CD4-positive, CD25-positive, alpha-beta regulatory T cell (primary cell): ENCODE data around the gene TTC28. TPM values are rescaled to one million over a fixed set of nuclear protein-coding genes. Genes with fewer than 3 reads are reported as not detected.
"Not testable (repeated sequence)": the region's sequence is repeated elsewhere in the genome, so short reads cannot be mapped to it uniquely, and the experiment has no call there.

Source experiments
- ATAC-seq, 2 donors: fragments of 150-1000 bp; cut with Tn5 transposase; one replicate each; pipeline ENCODE4 v1.10.0; 2021; ENCODE audit warnings: low read depth in 2 of 2, moderate number of reproducible peaks in 2 of 2, moderate library complexity in 1 of 2
- DNase-seq, 3 donors: peaks; one replicate each; pipeline versions ENCODE4 v3.0.0 to v3.0.0-alpha.2; 2012 to 2022; ENCODE audit warnings: mixed read lengths in 1 of 3
- H3K27ac ChIP-seq: one replicate; pipeline ENCODE4 v1.7.0; 2013; ENCODE audit warnings: mild to moderate bottlenecking, low read length; ENCODE audit not compliant: insufficient read depth, poor library complexity, severe bottlenecking
- H3K27me3 ChIP-seq: one replicate; pipeline ENCODE4 v1.7.0; 2013; ENCODE audit warnings: low read length; ENCODE audit not compliant: control insufficient read depth, insufficient read depth
- H3K36me3 ChIP-seq: one replicate; pipeline ENCODE4 v1.7.0; 2013; ENCODE audit warnings: mild to moderate bottlenecking, low read length, moderate library complexity; ENCODE audit not compliant: control insufficient read depth, insufficient read depth
- H3K4me1 ChIP-seq: 2 replicates; pipeline ENCODE4 v1.7.0; 2013; ENCODE audit warnings: mild to moderate bottlenecking, low read length; ENCODE audit not compliant: insufficient read depth, control insufficient read depth, poor library complexity, severe bottlenecking
- H3K4me3 ChIP-seq: one replicate; pipeline ENCODE4 v1.7.0; 2013; ENCODE audit warnings: low read depth, mild to moderate bottlenecking, low read length, moderate library complexity
- H3K9me3 ChIP-seq, 2 experiments: 1 replicate in 1 of 2; 2 replicates in 1 of 2; pipeline ENCODE4 v1.7.0; 2013; ENCODE audit warnings: low read length in 2 of 2, mild to moderate bottlenecking in 1 of 2, moderate library complexity in 1 of 2; ENCODE audit not compliant: control insufficient read depth in 2 of 2
- H3K27ac Mint-ChIP-seq, 3 donors: one replicate each; pipeline ENCODE4 v1.8.0; 2020 to 2022; ENCODE audit warnings: mild to moderate bottlenecking in 3 of 3, mixed read lengths in 3 of 3, moderate library complexity in 2 of 3
- H3K27me3 Mint-ChIP-seq: one replicate; pipeline ENCODE4 v1.8.0; 2022; ENCODE audit warnings: mild to moderate bottlenecking, mixed read lengths
- H3K36me3 Mint-ChIP-seq: one replicate; pipeline ENCODE4 v1.8.0; 2020; ENCODE audit warnings: mixed read lengths
- H3K4me1 Mint-ChIP-seq, 4 donors: one replicate each; pipeline ENCODE4 v1.8.0; 2020 to 2022; ENCODE audit warnings: mixed read lengths in 4 of 4, mild to moderate bottlenecking in 1 of 4
- H3K4me3 Mint-ChIP-seq, 4 donors: one replicate each; pipeline ENCODE4 v1.8.0; 2020 to 2022; ENCODE audit warnings: mild to moderate bottlenecking in 4 of 4, mixed read lengths in 4 of 4, moderate library complexity in 3 of 4
- H3K9me3 Mint-ChIP-seq, 7 donors: one replicate each; pipeline ENCODE4 v1.8.0; 2020 to 2022; ENCODE audit warnings: mixed read lengths in 7 of 7, mild to moderate bottlenecking in 3 of 7, moderate library complexity in 2 of 7
- polyA plus RNA-seq, 4 donors: library from polyadenylated mRNA; unstranded; fragments of 300-500 nt; fragmentation: Illumina TruSeq; gene quantifications; one replicate each; pipeline ENCODE4 v1.2.3, GENCODE V29; 2021
- total RNA-seq: library from RNA; stranded (reverse); gene quantifications from one replicate; pipeline ENCODE4 v1.2.3, GENCODE V29; 2022

TTC28 gene
- total and polyA plus RNA-seq, 5 donors from 2014 or later = 0.02 to 2.7 (median 0.28) TPM; not detected in 1

DNA sequence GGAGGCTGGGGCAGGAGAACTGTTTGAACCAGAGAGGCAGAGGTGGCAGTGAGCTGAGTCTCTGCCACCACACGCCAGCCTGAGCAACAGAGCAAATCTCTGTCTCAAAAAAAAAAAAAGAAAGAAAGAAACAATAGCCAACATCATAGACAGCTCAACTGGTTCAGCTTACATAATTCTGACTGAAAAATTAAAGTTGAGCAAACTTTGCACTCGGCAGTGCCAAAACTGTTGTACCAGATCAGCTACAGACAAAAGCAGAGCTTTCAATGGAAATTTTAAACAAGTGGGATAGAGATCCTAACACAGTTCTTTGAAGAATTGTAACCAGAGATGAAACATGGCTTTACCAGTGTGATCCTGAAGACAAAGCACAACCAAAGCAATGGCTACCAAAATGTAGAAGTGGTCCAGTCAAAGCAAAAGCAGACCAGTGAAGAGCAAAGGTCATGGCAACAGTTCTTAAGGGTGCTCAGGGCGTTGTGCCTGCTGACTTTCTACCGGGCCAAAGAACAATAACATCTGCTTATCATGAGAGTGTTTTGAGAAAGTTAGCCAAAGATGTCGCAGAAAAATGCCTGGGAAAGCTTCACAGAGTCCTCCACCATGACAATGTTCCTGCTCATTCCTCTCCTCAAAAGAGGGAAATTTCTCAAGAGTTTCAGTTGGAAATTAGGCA lies 59.3 kb downstream of the TTC28 start:
- ATAC-seq (no peak), DNase-seq (no peak)
- Mint-ChIP-seq H3K36me3 (no peaks in the 10 kb centered on the region), H3K9me3 (peaks cover 0 to 4% (median 0%) of the 10 kb centered on the region in 7 donors), H3K4me1 (no peaks in the 10 kb centered on the region), H3K27ac (no peak overlapping the region), H3K27me3 (peaks cover 52% of the 10 kb centered on the region), H3K4me3 (no peak overlapping the region)
- Histone ChIP-seq H3K36me3 (no peaks in the 10 kb centered on the region), H3K27me3 (peaks cover 24% of the 10 kb centered on the region), H3K4me3 (no peak overlapping the region), H3K4me1 (no peaks in the 10 kb centered on the region), H3K27ac (no peak overlapping the region), H3K9me3 (no peaks in the 10 kb centered on the region)

DNA sequence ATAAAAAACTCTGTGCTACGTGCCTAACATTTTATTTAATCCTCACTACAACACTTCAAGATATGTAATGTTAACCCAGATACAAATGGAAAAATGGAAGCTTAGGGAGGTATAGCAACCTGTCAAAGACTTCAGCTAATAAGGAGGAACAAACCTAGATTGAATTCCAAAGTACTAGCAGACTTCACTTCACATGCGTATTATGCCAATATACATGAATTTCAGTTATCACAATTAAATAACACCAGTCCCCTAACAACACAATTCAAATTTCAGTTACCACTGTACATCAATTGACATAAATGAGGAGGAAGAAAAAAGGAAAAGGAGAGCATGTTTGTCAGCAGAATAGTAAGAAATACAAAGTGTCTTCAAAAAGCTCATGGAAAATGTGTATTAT lies 60.4 kb downstream of the TTC28 start:
- peaks cover 0 to 7% (median 0%) of the 10 kb centered on the region in 7 donors for H3K9me3 Mint-ChIP-seq
- Histone ChIP-seq H3K4me1 (no peaks in the 10 kb centered on the region), H3K27me3 (peaks cover 18% of the 10 kb centered on the region), H3K9me3 (no peaks in the 10 kb centered on the region), H3K36me3 (no peaks in the 10 kb centered on the region), H3K27ac (no peak overlapping the region), H3K4me3 (no peak overlapping the region)
- H3K27me3 Mint-ChIP-seq = peaks cover 47% of the 10 kb centered on the region
- H3K4me3 Mint-ChIP-seq = peak overlapping the region in 1 of 4 donors; percentile 4
- H3K4me1 Mint-ChIP-seq = no peaks in the 10 kb centered on the region
- H3K27ac Mint-ChIP-seq = no peak overlapping the region
- H3K36me3 Mint-ChIP-seq = no peaks in the 10 kb centered on the region
- no peak for ATAC-seq
- DNase-seq = no peak

DNA sequence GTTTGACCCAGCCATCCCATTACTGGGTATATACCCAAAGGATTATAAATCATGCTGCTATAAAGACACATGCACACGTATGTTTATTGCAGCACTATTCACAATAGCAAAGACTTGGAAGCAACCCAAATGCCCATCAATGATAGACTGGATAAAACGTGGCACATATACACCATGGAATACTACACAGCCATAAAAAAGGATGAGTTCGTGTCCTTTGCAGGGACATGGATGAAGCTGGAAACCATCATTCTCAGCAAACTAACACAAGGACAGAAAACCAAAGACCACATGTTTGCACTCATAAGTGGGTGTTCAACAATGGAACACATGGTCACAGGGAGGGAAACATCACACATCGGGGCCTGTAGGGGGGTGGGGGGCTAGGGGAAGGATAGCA lies 64.2 kb downstream of the TTC28 start:
- not testable (repeated sequence) for H3K9me3 ChIP-seq, H3K4me3 ChIP-seq, H3K9me3 Mint-ChIP-seq, H3K36me3 ChIP-seq, H3K27me3 ChIP-seq, ATAC-seq, H3K4me1 Mint-ChIP-seq, H3K36me3 Mint-ChIP-seq, DNase-seq, H3K27ac Mint-ChIP-seq, H3K27ac ChIP-seq, H3K4me1 ChIP-seq, H3K4me3 Mint-ChIP-seq
- peaks cover 51% of the 10 kb centered on the region for H3K27me3 Mint-ChIP-seq

DNA sequence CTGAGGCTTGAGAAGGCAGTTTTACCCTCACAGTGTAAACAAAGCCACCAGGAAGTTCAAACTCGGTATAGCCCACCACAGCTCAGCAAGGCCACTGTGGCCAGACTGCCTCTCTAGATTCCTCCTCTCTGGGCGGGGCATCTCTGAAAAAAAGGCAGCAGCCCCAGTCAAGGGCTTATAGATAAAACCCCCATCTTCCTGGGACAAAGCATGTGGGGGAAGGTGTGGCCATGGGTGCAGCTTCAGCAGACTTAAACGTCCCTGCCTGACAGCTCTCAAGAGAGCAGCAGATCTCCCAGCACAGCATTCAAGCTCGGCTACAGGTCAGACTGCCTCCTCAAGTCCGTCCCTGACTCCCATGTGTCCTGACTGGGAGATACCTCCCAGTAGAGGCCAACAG lies 69.7 kb downstream of the TTC28 start:
- Histone ChIP-seq H3K4me3 (no peak overlapping the region), H3K36me3 (no peaks in the 10 kb centered on the region), H3K27me3 (peaks cover 6% of the 10 kb centered on the region), H3K9me3 (no peaks in the 10 kb centered on the region), H3K27ac (no peak overlapping the region), H3K4me1 (no peaks in the 10 kb centered on the region)
- H3K9me3 Mint-ChIP-seq = peaks cover 0 to 3% (median 0%) of the 10 kb centered on the region in 7 donors
- H3K4me3 Mint-ChIP-seq = no peak overlapping the region
- no peaks in the 10 kb centered on the region for H3K4me1 Mint-ChIP-seq
- H3K36me3 Mint-ChIP-seq = no peaks in the 10 kb centered on the region
- ATAC-seq = no peak
- H3K27me3 Mint-ChIP-seq = peaks cover 70% of the 10 kb centered on the region
- DNase-seq = no peak
- no peak overlapping the region for H3K27ac Mint-ChIP-seq

DNA sequence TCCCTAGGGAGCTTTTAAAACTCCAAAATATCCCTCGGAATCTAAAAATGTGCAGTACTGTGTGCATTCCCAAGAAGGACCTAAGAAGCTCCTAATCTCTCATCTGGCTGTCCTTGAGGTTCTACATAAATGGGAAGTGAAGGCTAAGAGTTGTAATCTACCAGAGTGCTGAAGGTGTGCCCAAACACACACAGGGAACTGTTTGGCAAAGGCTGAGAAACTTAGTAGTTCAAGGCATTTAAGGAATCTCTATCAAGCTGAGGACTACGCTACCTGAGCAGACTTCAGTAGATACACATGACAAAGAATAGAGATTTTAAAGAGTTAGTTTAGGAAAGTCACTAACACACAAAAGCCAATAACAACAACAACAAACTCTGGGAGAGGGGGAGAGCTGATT lies 71.1 kb downstream of the TTC28 start:
- Mint-ChIP-seq H3K9me3 (no peaks in the 10 kb centered on the region), H3K36me3 (no peaks in the 10 kb centered on the region), H3K4me1 (no peaks in the 10 kb centered on the region), H3K4me3 (no peak overlapping the region), H3K27ac (no peak overlapping the region), H3K27me3 (peaks cover 64% of the 10 kb centered on the region)
- Histone ChIP-seq H3K27me3 (peaks cover 6% of the 10 kb centered on the region), H3K4me3 (no peak overlapping the region), H3K36me3 (no peaks in the 10 kb centered on the region), H3K27ac (no peak overlapping the region), H3K9me3 (no peaks in the 10 kb centered on the region), H3K4me1 (no peaks in the 10 kb centered on the region)
- ATAC-seq = no peak
- DNase-seq = no peak

DNA sequence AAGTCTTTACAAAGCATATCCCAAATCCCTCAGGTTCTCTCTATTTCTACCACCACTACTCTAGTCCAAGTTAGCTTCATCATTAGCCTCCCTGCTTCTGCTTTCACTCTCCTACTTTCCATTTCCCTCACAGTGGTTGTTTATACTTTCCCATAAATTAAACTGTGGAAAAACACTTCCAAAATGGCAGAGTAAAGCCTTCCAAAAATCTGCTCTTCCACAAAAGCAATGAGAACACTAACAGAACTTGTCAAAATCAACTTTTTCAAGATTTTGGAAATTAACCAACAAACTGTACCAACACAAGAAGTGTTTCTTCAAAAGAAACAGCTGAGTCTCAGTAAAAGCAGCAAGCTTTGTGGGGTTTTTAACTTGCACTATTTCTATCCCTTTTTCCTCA lies 71.8 kb downstream of the TTC28 start:
- Mint-ChIP-seq H3K27me3 (peaks cover 64% of the 10 kb centered on the region), H3K4me1 (no peaks in the 10 kb centered on the region), H3K27ac (no peak overlapping the region), H3K36me3 (no peaks in the 10 kb centered on the region), H3K9me3 (no peaks in the 10 kb centered on the region), H3K4me3 (no peak overlapping the region)
- Histone ChIP-seq H3K9me3 (no peaks in the 10 kb centered on the region), H3K4me3 (no peak overlapping the region), H3K36me3 (no peaks in the 10 kb centered on the region), H3K27me3 (peaks cover 6% of the 10 kb centered on the region), H3K27ac (no peak overlapping the region), H3K4me1 (no peaks in the 10 kb centered on the region)
- DNase-seq (no peak), ATAC-seq (no peak)

DNA sequence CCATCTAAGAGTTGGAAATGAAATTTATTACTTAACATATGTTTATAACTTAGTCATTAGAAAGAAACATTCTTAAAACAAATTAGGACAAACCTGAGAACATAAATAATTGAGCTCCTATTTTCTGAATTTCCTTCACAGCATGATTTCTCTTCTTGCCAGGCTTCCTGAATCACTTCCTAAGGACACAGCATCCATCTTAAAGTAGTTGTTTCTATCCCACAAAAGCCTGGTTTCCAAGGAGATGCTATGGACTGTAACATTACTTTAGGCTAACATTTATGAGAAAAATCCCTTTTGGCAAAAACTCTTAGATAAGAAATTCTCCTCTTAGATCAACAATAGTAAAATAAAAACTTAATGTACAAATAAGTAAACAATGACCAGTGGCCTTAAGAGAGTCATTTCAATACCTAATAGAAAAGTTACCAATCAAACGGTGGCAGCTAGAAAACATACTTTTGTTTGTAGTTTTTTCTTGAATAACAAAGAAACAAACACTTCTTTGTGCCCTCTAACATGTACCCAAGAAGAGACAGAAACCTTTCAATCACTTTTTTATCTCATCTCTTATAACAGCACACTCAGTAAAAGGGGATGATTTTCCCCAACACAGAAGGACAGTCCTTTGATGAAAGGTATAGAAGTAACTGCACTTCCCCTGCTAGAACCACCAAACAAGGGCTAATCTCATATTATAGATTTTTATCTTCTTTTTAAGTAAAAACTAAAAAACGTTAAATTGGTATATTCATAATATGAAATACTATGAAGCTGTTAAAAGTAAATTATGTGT lies 74.5 kb downstream of the TTC28 start:
- ATAC-seq (no peak), DNase-seq (no peak)
- H3K27me3 ChIP-seq = peaks cover 16% of the 10 kb centered on the region
- H3K4me3 ChIP-seq = no peak overlapping the region
- H3K4me1 ChIP-seq = no peaks in the 10 kb centered on the region
- Mint-ChIP-seq H3K4me3 (no peak overlapping the region), H3K9me3 (no peaks in the 10 kb centered on the region), H3K27ac (no peak overlapping the region), H3K27me3 (peaks cover 59% of the 10 kb centered on the region), H3K4me1 (no peaks in the 10 kb centered on the region), H3K36me3 (no peaks in the 10 kb centered on the region)
- no peaks in the 10 kb centered on the region for H3K9me3 ChIP-seq
- no peaks in the 10 kb centered on the region for H3K36me3 ChIP-seq
- no peak overlapping the region for H3K27ac ChIP-seq

DNA sequence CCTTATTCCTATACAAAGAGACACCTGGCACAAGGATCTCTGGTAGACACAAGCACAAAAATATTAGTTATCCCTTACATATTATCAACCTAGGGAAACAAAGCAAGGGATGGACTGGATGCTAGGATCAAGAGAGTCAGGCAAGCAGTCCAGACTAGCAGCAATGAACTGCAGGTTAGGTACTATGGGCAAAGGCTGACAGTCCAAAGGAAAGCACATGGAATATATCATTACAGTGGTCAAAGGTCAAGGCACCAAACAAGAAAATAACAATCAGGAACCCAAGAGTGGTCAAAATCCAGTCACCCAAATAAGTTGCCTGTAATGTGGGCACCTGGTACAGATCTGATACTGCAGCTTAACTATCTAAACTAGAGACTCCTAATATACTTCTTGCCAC lies 77.7 kb downstream of the TTC28 start:
- Mint-ChIP-seq H3K9me3 (no peaks in the 10 kb centered on the region), H3K27me3 (peaks cover 51% of the 10 kb centered on the region), H3K27ac (no peak overlapping the region)

More for the DNA sequence above, 77.7 kb downstream of the TTC28 start:
- peaks cover 10% of the 10 kb centered on the region for H3K27me3 ChIP-seq
- no peaks in the 10 kb centered on the region for H3K9me3 ChIP-seq
- no peaks in the 10 kb centered on the region for H3K4me1 Mint-ChIP-seq
- ATAC-seq (no peak), DNase-seq (no peak)
- no peaks in the 10 kb centered on the region for H3K36me3 Mint-ChIP-seq
- no peaks in the 10 kb centered on the region for H3K36me3 ChIP-seq
- H3K4me1 ChIP-seq = no peaks in the 10 kb centered on the region
- no peak overlapping the region for H3K4me3 Mint-ChIP-seq
- H3K27ac ChIP-seq = no peak overlapping the region
- no peak overlapping the region for H3K4me3 ChIP-seq
